ENCODE measurements around the gene PADI2.

PADI2 gene

DNA sequence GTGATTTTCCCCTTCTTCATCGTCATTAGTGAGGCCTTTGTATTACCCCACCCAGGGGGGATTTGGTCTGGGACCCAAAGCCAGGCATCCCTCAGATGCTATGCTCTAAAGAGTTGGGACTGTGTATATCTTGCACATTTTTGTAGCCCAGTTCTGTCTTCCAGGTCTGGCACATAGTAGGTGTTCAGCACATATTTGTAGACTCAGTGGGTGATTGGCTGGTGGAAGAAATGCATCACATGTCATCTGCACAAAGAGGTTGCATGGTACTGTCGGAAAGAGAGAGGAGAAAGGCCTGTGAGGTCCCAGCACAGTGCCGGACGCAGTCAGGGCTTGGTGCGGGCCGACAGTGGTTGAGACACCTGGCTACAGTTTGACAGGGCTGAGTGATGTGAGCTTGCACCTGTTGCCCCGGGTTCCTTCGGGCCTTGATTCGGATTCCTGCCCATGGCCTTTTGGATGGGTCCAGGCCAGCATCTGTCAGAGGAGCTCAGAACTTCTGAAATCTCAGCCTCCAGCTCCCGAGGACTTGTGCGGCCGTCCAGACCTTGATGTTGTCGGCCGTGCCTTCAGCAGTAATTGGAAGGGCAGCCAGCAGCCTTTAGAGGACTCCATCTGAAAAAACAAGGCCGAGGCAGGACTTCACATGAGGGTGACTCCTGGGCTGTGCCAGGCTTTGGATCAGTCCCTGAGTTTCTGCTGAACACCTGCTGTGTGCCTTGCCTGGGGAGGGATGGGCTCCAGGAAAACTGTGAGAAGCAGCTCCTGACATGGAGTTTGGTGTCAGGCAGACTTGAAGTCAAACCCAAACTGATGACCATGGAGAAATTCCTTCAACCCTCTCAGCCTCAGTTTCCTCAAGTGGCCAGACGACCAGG, 44.8 kb upstream of the PADI2 start:
- no peaks in the 10 kb centered on the region for H3K27me3 ChIP-seq
- DNase-seq, result no peak
- H3K36me3 ChIP-seq, result no peaks in the 10 kb centered on the region
- H3K9me3 ChIP-seq, result no peaks in the 10 kb centered on the region
- H3K4me3 ChIP-seq (ENCODE audit: low read depth, low read length), result no peak overlapping the region
- no peaks in the 10 kb centered on the region for H3K4me1 ChIP-seq
- TF ChIP-seq, protein P1, sequence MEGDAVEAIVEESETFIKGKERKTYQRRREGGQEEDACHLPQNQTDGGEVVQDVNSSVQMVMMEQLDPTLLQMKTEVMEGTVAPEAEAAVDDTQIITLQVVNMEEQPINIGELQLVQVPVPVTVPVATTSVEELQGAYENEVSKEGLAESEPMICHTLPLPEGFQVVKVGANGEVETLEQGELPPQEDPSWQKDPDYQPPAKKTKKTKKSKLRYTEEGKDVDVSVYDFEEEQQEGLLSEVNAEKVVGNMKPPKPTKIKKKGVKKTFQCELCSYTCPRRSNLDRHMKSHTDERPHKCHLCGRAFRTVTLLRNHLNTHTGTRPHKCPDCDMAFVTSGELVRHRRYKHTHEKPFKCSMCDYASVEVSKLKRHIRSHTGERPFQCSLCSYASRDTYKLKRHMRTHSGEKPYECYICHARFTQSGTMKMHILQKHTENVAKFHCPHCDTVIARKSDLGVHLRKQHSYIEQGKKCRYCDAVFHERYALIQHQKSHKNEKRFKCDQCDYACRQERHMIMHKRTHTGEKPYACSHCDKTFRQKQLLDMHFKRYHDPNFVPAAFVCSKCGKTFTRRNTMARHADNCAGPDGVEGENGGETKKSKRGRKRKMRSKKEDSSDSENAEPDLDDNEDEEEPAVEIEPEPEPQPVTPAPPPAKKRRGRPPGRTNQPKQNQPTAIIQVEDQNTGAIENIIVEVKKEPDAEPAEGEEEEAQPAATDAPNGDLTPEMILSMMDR (IDR thresholded peaks at IDR 0.05; ENCODE audit: low read depth, low read length), result no peak

DNA sequence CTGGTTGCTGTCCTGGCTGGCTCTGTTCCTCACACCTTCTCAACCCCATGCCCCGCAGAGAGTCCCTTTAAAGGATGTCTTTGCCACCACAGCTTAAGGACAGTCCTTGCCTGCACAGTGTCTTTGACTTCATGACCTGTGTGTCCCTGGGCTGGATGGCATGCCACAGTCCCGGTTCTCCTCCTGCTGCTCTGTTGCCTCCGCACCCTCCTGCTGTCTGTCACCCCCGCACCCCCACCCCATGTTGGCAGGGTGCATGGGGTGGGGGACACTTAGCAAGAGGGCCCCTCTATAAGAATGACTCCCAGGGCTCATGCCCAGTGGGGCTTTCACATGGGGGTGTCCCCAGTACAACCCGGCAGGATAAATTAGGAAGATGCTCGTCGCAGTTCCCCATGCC, 44.1 kb upstream of the PADI2 start:
- TF ChIP-seq, protein P1 (IDR thresholded peaks at IDR 0.05; ENCODE audit: low read depth, low read length), result no peak
- Histone ChIP-seq H3K4me3 (ENCODE audit: low read depth, low read length) (no peak overlapping the region), H3K36me3 (no peaks in the 10 kb centered on the region), H3K4me1 (no peaks in the 10 kb centered on the region), H3K9me3 (no peaks in the 10 kb centered on the region), H3K27me3 (no peaks in the 10 kb centered on the region)
- DNase-seq, result no peak

DNA sequence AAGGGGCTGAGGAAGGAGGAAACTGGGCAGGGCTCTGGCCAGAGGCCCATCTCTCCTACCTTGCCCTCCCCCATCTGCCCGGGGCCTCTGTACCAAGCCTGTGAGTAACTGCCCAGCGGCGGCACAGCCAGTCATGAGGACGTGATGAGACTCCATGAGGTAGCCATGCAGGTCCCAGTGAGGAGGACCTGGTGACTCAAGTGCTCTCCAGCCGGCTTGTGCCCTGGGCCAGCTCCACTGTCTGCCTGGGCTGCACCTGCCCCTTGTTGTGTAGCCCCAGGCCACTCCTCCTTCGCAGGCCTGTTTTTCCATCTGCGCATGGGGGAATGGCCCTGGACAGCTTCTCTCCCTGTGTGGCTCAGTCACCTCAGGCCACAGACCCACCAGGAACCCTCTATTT, 43.7 kb upstream of the PADI2 start:
- H3K9me3 ChIP-seq, result no peaks in the 10 kb centered on the region
- no peak overlapping the region for H3K4me3 ChIP-seq (ENCODE audit: low read depth, low read length)
- no peaks in the 10 kb centered on the region for H3K36me3 ChIP-seq
- H3K4me1 ChIP-seq, result no peaks in the 10 kb centered on the region
- TF ChIP-seq, protein P1 (IDR thresholded peaks at IDR 0.05; ENCODE audit: low read depth, low read length), result no peak
- H3K27me3 ChIP-seq, result no peaks in the 10 kb centered on the region
- peak; percentile 25 for DNase-seq

DNA sequence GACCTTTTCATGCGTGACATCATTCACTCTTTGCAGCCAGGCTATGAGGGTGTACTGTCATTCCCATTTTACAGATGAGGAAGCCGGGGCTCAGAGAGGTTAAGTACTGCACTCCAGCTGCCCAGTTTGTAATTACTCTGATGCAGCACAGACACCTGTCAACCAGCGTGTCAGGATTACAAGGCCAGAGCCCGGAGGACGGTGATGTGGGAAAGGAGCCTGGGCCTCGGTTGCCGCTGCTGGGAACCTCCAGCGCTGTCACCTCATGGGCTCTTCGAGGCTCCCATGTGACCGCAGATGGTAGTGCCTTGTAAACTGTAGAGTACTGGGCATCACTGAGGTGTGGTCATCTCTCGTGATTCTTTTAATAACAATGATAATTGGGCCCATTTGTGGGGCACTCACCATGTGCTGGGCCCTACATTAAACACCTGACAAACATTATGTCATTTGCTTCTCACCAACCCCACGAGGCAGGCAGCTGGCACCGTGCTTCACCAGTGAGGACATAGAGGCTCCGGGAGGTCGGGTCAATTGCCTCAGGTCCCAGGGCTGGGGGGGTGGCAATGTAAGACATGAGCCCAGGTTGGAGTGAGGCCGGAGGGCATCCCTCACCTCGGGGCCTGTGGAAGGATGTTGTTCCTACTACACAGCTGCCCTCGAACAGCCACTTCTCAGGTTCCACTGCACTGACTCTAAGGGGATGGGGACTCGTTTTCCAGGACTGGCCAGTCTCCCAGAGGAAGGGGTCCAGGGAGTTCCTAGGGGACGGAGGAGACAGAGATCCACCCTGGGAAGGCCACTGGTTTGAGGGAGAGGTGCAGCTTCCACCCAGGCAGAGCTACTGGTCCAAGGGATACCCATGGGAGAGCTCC, 42.9 kb upstream of the PADI2 start:
- H3K9me3 ChIP-seq, result no peaks in the 10 kb centered on the region
- no peaks in the 10 kb centered on the region for H3K36me3 ChIP-seq
- TF ChIP-seq, protein P1 (IDR thresholded peaks at IDR 0.05; ENCODE audit: low read depth, low read length), result no peak
- DNase-seq, result no peak
- H3K4me1 ChIP-seq, result no peaks in the 10 kb centered on the region
- H3K27me3 ChIP-seq, result no peaks in the 10 kb centered on the region
- H3K4me3 ChIP-seq (ENCODE audit: low read depth, low read length), result no peak overlapping the region

DNA sequence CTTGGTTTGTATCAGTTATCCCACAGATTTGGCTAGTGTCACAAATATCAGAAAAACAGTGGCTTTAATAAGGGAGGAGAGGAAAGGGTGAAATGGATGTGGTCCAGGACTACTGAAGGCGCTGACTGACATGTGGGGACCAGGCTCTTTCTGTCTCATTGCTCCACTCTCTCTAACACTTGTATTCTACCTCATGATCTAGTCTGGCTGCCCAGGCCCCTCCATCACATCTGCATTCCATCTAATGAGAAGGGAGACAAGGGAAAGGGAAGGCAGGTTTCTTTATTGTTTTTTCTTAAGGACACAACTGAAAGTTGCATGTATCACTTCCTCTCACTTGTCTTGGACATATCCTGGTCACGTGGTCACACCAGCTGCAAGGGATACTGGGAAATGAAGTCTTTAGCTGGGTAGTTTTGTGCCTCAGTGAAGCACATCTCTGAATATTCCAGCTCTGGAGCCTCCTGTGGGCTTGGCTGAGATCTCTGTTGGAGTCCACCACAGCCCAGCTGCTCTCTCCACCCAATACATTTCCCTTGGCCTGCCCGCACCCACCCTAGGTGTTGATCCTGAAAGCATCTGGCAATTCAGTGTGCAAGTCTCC, 42.0 kb upstream of the PADI2 start:
- no peaks in the 10 kb centered on the region for H3K36me3 ChIP-seq
- no peak for DNase-seq
- no peak overlapping the region for H3K4me3 ChIP-seq (ENCODE audit: low read depth, low read length)
- H3K9me3 ChIP-seq, result no peaks in the 10 kb centered on the region
- TF ChIP-seq, protein P1 (IDR thresholded peaks at IDR 0.05; ENCODE audit: low read depth, low read length), result no peak
- H3K4me1 ChIP-seq, result no peaks in the 10 kb centered on the region
- H3K27me3 ChIP-seq, result no peaks in the 10 kb centered on the region

All from BE2C (cell line).